GM18868 (cell line): ENCODE results near the gene MPND.
"Not testable (repeated sequence)": the region's sequence is repeated elsewhere in the genome, so short reads cannot be mapped to it uniquely, and the experiment has no call there.

Source experiments
- ATAC-seq: cut with Tn5 transposase; IDR thresholded peaks from one replicate; pipeline ENCODE4 v1.9.1; 2021; ENCODE audit warnings: mild to moderate bottlenecking, moderate library complexity; ENCODE audit not compliant: unreplicated experiment

Gene MPND

GRCh38 chr19:4346020-4346383, 2.6 kb downstream of the MPND start:
- ATAC-seq: no peak

GRCh38 chr19:4347521-4347920, 4.2 kb downstream of the MPND start:
- no peak for ATAC-seq

- not testable (repeated sequence) for ATAC-seq
Observed at GRCh38 chr19:4349225-4349624, 5.9 kb downstream of the MPND start.

- ATAC-seq: no peak
Observed at GRCh38 chr19:4350111-4350510, 6.7 kb downstream of the MPND start.

- no peak for ATAC-seq
Observed at GRCh38 chr19:4350726-4351125, 7.4 kb downstream of the MPND start.

GRCh38 chr19:4352701-4353121, 9.3 kb downstream of the MPND start:
- ATAC-seq: no peak

GRCh38 chr19:4354282-4354681, 10.9 kb downstream of the MPND start:
- ATAC-seq: no peak

- ATAC-seq: no peak
Observed at GRCh38 chr19:4354897-4355296, 11.5 kb downstream of the MPND start.

- no peak for ATAC-seq
Observed at GRCh38 chr19:4357095-4357797, 13.9 kb downstream of the MPND start.

- no peak for ATAC-seq
Observed at GRCh38 chr19:4357921-4358326, 14.6 kb downstream of the MPND start.

GRCh38 chr19:4358709-4359626, 15.6 kb downstream of the MPND start:
- ATAC-seq: no peak

- no peak for ATAC-seq
Observed at GRCh38 chr19:4359627-4360000, 16.3 kb downstream of the MPND start.

- ATAC-seq: no peak
Observed at GRCh38 chr19:4360081-4360569, 16.8 kb downstream of the MPND start.

GRCh38 chr19:4360641-4361151, 17.3 kb downstream of the MPND start:
- no peak for ATAC-seq

- ATAC-seq: no peak
Observed at GRCh38 chr19:4361152-4362046, 18.0 kb downstream of the MPND start.

GRCh38 chr19:4362101-4362828, 18.9 kb downstream of the MPND start:
- no peak for ATAC-seq

- no peak for ATAC-seq
Observed at GRCh38 chr19:4362831-4363545, 19.6 kb downstream of the MPND start.

GRCh38 chr19:4363571-4364304, 20.4 kb downstream of the MPND start:
- ATAC-seq: no peak

- no peak for ATAC-seq
Observed at GRCh38 chr19:4365341-4365740, 22.0 kb downstream of the MPND start.
